Measurements from ENCODE around the gene MRGPRG.

The MRGPRG gene

DNA sequence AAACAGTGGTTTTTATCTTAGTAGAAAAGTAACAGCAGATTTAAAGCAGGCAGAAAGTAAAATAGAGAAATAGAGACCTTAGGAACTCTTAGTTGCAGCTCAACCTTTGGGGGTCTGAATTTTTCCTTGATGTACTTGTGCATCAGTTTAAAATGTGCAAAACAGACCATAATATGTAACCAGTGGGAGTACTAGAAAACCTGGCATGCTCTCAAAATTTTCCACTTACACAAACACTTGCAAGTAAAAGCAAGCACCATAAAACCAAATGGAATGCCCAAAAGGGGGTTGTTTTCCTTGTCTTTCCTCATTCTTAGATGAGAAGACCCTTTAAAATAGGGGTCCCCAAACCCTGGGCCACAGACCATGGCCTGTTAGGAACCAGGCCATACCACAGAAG is 26.5 kb upstream of the MRGPRG start:
- TF ChIP-seq EZH2phosphoT487 (IDR thresholded peaks at IDR 0.05; ENCODE audit: borderline replicate concordance): no peak
- TF ChIP-seq, protein P1, sequence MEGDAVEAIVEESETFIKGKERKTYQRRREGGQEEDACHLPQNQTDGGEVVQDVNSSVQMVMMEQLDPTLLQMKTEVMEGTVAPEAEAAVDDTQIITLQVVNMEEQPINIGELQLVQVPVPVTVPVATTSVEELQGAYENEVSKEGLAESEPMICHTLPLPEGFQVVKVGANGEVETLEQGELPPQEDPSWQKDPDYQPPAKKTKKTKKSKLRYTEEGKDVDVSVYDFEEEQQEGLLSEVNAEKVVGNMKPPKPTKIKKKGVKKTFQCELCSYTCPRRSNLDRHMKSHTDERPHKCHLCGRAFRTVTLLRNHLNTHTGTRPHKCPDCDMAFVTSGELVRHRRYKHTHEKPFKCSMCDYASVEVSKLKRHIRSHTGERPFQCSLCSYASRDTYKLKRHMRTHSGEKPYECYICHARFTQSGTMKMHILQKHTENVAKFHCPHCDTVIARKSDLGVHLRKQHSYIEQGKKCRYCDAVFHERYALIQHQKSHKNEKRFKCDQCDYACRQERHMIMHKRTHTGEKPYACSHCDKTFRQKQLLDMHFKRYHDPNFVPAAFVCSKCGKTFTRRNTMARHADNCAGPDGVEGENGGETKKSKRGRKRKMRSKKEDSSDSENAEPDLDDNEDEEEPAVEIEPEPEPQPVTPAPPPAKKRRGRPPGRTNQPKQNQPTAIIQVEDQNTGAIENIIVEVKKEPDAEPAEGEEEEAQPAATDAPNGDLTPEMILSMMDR (conservative IDR thresholded peaks at IDR 0.05; ENCODE audit: low read length): no peak
- no peak overlapping the region for H3K4me2 ChIP-seq (ENCODE audit: low read depth, low read length, poor library complexity, severe bottlenecking)
- no peak overlapping the region for H2AFZ ChIP-seq (ENCODE audit: low read length)
- H3K4me3 ChIP-seq (ENCODE audit: low read length, poor library complexity, severe bottlenecking): no peak overlapping the region
- H3K27me3 ChIP-seq (ENCODE audit: insufficient read depth, low read length, poor library complexity, severe bottlenecking): no peaks in the 10 kb centered on the region
- H3K9ac ChIP-seq (ENCODE audit: low read depth, low read length, poor library complexity, severe bottlenecking): no peak overlapping the region
- no peaks in the 10 kb centered on the region for H3F3A ChIP-seq (ENCODE audit: low read depth)
- no peaks in the 10 kb centered on the region for H3K4me1 ChIP-seq (ENCODE audit: insufficient read depth, low read length, poor library complexity, severe bottlenecking)
- no peaks in the 10 kb centered on the region for H3K79me2 ChIP-seq (ENCODE audit: insufficient read depth, low read length)
- no peaks in the 10 kb centered on the region for H3K36me3 ChIP-seq (ENCODE audit: insufficient read depth, low read length)
- no peaks in the 10 kb centered on the region for H4K20me1 ChIP-seq (ENCODE audit: insufficient read depth, low read length, poor library complexity, severe bottlenecking)
- no peaks in the 10 kb centered on the region for H3K9me2 ChIP-seq (replicated peaks; ENCODE audit: low read depth, low read length)
- H3K9me3 ChIP-seq (ENCODE audit: insufficient read depth, low read depth, low read length): no peaks in the 10 kb centered on the region

DNA sequence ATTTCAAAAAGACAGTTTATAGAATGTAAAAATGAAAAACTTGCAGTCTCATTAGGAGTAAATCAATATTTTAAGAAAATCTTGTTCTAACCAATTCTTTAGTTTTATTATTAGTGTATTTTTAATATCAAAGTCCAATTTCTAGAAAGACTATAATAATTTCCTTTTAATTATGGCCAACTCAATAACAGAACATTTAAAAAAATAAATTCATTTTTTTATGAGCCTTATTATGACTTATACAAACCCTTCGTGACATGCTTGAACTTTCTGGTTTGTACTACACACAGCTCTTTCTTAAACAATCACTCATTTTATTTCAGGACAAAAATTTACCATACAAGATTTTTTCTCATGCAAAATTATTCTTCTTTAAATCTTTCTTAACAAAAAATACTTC is 25.3 kb upstream of the MRGPRG start:
- Histone ChIP-seq H3K79me2 (ENCODE audit: insufficient read depth, low read length) (no peaks in the 10 kb centered on the region), H2AFZ (ENCODE audit: low read length) (no peak overlapping the region), H3K4me1 (ENCODE audit: insufficient read depth, low read length, poor library complexity, severe bottlenecking) (no peaks in the 10 kb centered on the region), H3K27me3 (ENCODE audit: insufficient read depth, low read length, poor library complexity, severe bottlenecking) (no peaks in the 10 kb centered on the region), H3K4me2 (ENCODE audit: low read depth, low read length, poor library complexity, severe bottlenecking) (no peak overlapping the region), H3K9me3 (ENCODE audit: insufficient read depth, low read depth, low read length) (no peaks in the 10 kb centered on the region), H4K20me1 (ENCODE audit: insufficient read depth, low read length, poor library complexity, severe bottlenecking) (no peaks in the 10 kb centered on the region), H3F3A (ENCODE audit: low read depth) (no peaks in the 10 kb centered on the region), H3K9me2 (replicated peaks; ENCODE audit: low read depth, low read length) (no peaks in the 10 kb centered on the region), H3K9ac (ENCODE audit: low read depth, low read length, poor library complexity, severe bottlenecking) (no peak overlapping the region), H3K36me3 (ENCODE audit: insufficient read depth, low read length) (no peaks in the 10 kb centered on the region), H3K4me3 (ENCODE audit: low read length, poor library complexity, severe bottlenecking) (no peak overlapping the region)
- TF ChIP-seq, protein P1 (conservative IDR thresholded peaks at IDR 0.05; ENCODE audit: low read length): no peak
- TF ChIP-seq EZH2phosphoT487 (IDR thresholded peaks at IDR 0.05; ENCODE audit: borderline replicate concordance): no peak

GRCh38 chr11:3237119-3237518 is 18.5 kb upstream of the MRGPRG start:
- H3K79me2 ChIP-seq (ENCODE audit: insufficient read depth, low read length): no peaks in the 10 kb centered on the region
- H3K27me3 ChIP-seq (ENCODE audit: insufficient read depth, low read length, poor library complexity, severe bottlenecking): no peaks in the 10 kb centered on the region
- no peaks in the 10 kb centered on the region for H3F3A ChIP-seq (ENCODE audit: low read depth)
- no peak overlapping the region for H3K4me2 ChIP-seq (ENCODE audit: low read depth, low read length, poor library complexity, severe bottlenecking)
- H2AFZ ChIP-seq (ENCODE audit: low read length): no peak overlapping the region
- H3K9ac ChIP-seq (ENCODE audit: low read depth, low read length, poor library complexity, severe bottlenecking): no peak overlapping the region
- H3K4me3 ChIP-seq (ENCODE audit: low read length, poor library complexity, severe bottlenecking): no peak overlapping the region
- H3K9me3 ChIP-seq (ENCODE audit: insufficient read depth, low read depth, low read length): no peaks in the 10 kb centered on the region
- no peaks in the 10 kb centered on the region for H4K20me1 ChIP-seq (ENCODE audit: insufficient read depth, low read length, poor library complexity, severe bottlenecking)
- H3K9me2 ChIP-seq (replicated peaks; ENCODE audit: low read depth, low read length): no peaks in the 10 kb centered on the region
- TF ChIP-seq, protein P1 (conservative IDR thresholded peaks at IDR 0.05; ENCODE audit: low read length): no peak
- TF ChIP-seq EZH2phosphoT487 (IDR thresholded peaks at IDR 0.05; ENCODE audit: borderline replicate concordance): no peak
- H3K36me3 ChIP-seq (ENCODE audit: insufficient read depth, low read length): no peaks in the 10 kb centered on the region
- no peaks in the 10 kb centered on the region for H3K4me1 ChIP-seq (ENCODE audit: insufficient read depth, low read length, poor library complexity, severe bottlenecking)

Measured in Loucy (cell line).